GM12872 (cell line): ENCODE data around the gene DCPS.

Experiments used
- TF ChIP-seq, protein P1 (sequence below): IDR thresholded peaks from 3 replicates; pipeline ENCODE4 v1.5.1; 2011; ENCODE audit warnings: low read depth, mild to moderate bottlenecking, low read length, moderate library complexity; ENCODE audit not compliant: insufficient read depth

Gene DCPS

DNA sequence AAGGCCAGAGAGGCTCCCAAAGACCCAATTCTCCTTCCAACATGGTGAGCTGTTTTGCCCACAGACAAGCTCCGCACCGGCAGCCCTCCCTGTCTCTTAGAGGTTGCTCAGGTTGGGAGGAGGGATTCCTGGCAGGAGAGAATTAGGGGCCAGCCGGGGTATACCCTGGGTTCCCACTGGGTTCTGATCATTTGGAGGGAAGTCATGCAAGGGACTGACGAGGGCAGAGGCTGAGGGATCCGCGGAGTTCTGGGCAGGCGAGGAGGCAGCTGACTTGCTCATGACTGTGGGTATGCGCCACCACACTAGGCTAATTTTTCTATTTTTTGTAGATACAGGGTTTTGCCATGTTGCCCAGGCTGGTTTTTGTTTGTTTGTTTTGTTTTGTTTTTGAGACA lies 56.2 kb downstream of the DCPS start:
- TF ChIP-seq, protein P1, sequence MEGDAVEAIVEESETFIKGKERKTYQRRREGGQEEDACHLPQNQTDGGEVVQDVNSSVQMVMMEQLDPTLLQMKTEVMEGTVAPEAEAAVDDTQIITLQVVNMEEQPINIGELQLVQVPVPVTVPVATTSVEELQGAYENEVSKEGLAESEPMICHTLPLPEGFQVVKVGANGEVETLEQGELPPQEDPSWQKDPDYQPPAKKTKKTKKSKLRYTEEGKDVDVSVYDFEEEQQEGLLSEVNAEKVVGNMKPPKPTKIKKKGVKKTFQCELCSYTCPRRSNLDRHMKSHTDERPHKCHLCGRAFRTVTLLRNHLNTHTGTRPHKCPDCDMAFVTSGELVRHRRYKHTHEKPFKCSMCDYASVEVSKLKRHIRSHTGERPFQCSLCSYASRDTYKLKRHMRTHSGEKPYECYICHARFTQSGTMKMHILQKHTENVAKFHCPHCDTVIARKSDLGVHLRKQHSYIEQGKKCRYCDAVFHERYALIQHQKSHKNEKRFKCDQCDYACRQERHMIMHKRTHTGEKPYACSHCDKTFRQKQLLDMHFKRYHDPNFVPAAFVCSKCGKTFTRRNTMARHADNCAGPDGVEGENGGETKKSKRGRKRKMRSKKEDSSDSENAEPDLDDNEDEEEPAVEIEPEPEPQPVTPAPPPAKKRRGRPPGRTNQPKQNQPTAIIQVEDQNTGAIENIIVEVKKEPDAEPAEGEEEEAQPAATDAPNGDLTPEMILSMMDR: no peak

DNA sequence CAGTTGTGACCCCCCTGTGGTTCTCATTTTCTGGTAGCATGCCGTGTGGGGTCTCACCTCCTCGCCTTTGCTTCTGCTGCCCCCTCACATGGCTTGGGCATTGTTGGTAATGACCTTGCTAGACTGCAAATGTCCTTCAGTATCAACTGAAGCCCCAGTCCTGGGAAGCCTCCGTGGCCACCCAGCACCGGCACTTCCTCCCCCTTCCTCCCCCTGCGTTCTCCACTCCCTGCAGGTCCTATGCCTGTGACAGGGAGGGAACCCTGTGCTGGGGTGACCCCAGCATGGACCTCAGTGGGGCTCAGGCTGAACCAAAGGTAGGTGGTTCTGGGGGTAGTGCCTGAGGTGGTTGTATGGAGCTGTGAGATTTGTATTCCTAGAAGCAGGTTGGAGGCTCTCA lies 57.5 kb downstream of the DCPS start:
- TF ChIP-seq, protein P1: no peak

GRCh38 chr11:126362879-126363655 lies 59.2 kb downstream of the DCPS start:
- TF ChIP-seq, protein P1: no peak

DNA sequence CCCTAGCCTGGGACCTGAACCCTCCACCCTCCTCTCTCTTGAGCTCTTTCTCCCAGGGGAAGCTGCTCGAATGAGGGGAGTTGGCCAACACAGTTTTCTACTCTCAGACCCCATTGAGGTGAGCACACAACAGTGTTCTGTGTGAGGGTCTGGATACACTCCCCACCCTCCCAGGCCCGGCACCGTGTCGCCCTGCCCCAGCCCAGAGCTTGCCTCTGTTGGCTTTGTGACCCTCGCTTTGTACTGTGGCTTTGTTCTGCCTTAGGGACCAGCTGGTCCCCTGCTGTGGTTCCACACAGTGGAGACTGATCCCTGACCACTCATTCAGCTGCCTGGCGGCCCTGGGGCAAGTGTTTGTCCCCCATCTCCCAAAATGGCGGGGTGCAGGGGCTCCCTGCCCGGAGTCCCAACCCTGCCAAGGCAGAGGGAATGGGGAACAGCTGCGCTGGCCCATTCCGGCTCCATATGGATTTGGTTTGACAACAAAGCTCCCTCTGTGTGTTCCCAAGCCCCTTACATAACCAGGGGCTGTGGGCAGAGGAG lies 59.9 kb downstream of the DCPS start:
- TF ChIP-seq, protein P1: no peak

- TF ChIP-seq, protein P1: no peak
These were observed 62.4 kb downstream of the DCPS start for GRCh38 chr11:126366064-126366822.

DNA sequence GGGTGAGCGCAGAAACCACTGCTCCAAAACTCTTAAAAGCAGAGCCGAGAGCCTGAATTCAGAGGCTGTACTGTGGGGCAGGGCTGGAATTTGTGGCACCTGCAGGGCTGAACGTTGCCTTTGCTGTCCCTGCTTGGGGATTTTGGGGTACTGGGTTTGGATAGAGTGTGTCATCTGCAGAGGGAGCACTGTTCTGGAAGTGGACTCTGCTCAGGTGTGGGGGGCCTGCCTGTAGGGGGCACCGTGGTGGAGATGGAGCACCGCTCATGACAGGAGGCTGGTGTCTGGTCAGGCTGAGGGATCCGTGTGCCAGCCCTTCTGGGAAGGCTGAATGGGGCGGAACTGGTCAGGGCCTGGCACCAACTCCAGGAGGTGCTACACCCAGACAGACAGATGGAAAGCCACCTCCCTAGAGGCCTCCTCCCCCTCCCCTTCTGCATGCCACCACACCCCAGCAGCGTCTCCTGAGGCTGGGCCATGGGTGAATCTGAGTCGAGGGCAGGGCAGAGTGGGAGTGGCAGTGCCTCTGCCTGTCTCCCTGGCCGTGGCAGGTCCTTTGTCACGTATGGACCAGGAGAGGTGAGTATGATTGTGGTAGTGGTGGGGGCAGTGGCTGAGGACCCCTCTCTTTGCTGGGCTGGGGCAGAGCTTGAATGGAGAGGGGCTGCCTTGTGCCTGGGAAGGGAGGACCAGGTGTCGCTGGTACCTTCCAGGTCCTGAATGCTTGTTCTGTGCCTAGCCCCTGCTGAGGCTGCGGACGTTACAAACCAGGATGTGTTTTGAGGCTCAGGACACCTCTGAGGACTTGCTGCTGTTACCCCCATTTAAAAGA lies 63.2 kb downstream of the DCPS start:
- TF ChIP-seq, protein P1: 0 out of 3 replicates have a peak, but pooled peaks have one; percentile 6
